ENCODE measurements around the gene EMID1.
"Not testable (repeated sequence)": the region's sequence is repeated elsewhere in the genome, so short reads cannot be mapped to it uniquely, and the experiment has no call there.

EMID1 gene

DNA sequence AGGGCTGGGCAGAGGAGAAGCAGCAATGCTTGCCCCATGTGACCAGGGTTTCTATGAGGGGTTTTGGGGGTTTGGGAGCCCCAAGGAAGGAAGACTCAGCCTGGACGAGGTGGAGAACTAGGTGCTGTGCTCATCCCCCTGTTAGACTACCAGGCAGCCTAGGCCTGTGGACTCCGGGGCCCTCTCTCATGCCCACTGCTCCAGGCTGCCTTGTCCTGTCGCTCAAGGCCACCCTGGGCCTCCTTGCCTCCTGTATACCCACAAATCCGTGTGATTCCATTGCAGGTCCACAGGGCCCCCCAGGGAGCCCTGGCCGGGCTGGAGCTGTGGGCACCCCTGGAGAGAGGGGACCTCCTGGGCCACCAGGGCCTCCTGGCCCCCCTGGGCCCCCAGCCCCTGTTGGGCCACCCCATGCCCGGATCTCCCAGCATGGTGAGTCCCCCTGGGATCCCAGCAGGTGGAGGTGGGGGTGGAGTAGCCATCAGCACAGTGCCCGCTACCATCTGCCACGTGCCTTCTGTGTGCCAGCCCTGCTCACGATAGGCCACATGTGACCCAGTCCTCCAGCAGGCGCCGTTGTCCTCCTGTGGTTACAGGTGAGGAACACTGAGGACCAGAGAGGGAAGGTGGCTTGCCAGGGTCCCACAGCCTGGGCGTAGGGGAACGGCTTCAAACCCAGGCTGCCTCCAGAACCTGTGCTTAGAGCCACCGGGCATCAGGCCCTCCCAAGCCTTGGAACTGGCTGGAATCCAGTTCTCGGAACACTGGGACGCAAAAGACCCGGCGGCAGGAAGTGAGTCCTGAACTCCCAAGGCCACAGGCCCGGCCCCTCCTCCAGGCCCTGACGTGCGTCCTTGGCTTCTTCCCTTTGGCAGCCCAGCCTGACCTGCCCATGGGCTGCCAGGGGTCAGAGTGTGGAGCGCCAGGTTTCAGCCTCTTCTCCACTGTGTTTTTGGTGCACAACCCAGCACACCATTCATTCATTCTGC lies 26.6 kb downstream of the EMID1 start:
- DNase-seq = no peak

- DNase-seq = no peak
Observed at GRCh38 chr22:29233277-29233877, 27.7 kb downstream of the EMID1 start.

DNA sequence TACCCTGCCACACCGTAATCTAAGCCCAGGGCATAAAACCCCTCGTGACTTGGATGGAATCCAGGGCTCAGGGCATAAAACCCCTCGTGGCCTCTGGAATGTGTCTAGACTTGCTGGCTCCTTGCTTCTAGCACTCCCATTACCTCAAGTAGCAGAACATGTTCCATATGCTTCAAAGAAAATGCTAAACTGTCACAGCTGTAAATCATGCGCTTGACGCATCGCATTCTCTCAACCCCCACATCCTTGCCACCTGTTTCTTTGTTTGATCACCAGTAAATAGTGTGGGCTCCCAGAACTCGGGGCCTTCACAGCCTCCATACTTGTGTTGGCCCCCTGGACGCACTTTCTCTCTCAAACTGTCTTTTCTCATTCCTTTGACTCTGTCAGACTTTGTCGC lies 34.8 kb downstream of the EMID1 start:
- not testable (repeated sequence) for DNase-seq

- DNase-seq = no peak
Observed at GRCh38 chr22:29243874-29244446, 38.3 kb downstream of the EMID1 start.

GRCh38 chr22:29244785-29245625 lies 39.3 kb downstream of the EMID1 start:
- DNase-seq = no peak

- peak; percentile 41 for DNase-seq
Observed at GRCh38 chr22:29245626-29246385, 40.1 kb downstream of the EMID1 start.

DNA sequence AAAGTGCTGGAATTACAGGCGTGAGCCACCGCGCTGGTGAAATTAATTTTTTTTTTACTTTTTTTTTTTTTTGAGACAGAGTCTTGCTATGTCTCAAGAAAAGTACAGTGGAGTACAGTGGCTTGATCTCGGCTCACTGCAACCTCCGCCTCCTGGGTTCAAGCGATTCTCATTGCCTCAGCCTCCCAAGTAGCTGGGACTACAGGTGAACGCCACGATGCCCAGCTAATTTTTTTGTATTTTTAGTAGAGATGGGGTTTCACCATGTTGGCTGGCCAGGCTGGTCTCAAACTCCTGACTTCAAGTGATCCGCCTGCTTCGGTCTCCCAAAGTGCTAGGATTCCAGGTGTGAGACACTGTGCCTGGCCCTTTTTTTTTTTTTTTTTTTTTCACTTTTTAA lies 42.2 kb downstream of the EMID1 start:
- not testable (repeated sequence) for DNase-seq

DNA sequence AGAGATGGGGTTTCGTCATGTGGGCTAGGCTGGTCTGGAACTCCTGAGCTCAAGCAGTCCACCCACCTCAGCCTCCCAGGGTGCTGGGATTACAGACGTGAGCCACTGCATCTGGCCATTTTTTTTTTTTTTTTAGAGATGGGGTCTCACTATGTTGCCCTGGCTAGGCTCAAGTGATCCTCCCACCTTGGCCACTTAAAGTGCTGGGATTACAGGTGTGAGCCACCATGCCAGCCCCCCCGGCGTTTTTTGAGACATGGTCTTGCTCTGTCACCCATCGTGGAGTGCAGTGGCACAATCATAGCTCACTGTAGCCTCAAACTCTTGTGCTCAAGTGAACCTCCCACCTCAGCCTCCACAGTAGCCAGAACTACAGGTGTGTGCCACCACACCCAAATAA lies 45.6 kb downstream of the EMID1 start:
- DNase-seq = no peak

DNA sequence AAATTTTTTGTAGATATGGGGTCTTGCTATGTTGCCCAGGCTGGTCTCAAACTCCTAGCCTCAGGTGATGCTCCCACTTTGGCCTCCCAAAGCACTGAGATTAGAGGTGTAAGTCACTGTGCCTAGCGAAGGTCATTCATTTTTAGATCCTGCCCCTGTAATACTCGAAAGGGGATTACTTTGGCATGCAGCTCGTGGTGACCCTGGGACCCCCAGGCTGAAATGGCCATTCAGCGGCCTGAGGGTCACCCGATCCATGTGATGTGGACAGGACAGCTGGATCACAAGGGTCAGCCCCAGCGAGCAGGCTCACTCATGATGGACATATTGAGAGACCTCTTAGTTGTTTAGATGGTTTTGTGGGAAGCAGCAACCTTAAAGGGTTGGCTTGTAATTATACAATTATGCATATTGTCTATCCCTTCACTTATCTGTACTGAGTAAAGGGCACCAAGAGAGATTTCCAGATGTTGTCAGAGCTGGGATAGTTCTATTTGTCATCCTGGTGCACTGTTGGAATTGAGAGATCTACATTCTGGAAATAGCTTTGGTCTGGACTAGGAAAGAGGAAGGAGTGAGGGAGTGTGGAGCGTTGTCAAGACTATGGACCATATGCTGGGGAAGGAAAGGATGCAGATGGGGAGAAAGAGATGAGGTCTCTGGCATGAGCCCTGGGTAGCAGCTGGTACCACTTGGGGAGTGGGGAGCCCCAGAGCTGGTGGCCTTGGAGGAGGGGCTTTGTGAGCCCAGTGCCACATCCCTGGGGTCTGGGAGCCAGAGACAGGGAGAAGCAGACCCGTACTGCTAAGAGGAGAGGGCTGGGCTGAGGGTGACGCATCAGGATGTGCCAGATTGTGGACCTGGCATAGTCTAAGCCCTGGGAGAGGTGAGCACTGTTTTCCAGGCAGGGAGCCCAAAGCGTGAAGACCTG lies 46.5 kb downstream of the EMID1 start:
- DNase-seq = no peak

DNA sequence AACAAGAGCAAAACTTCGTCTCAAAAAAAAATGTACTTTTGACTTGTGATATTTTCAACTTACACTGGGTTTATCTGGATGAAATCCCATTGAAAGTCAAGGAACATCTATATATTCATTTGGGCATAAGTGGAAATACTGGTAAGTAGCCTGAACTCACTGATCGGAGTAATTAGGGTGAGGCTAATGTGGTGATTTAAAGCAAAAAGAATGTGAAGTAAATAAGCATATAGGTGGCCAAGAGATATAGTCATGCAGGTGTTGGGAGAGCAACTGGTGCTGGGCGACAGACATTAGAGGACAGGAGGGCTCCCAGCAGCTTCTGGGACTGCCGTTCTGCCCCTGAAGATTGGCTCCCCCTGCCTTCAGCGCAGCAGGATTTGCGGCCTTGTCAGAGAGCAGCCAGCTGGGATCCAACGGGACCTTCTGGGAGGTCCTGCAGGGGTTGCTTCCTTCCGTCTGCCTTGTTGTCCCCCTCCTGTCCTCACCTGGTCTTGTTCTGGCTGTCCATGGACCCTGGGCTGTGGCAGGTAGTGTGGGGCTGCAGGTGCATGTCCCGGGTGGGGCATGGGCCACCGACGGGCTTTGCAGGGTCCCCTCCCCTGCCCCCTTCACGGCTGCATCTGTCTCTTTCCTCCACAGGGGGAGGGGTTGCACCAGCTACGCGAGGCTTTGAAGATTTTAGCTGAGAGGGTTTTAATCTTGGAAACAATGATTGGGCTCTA lies 48.0 kb downstream of the EMID1 start:
- DNase-seq = no peak

GRCh38 chr22:29254286-29254660 lies 48.6 kb downstream of the EMID1 start:
- no peak for DNase-seq

GRCh38 chr22:29255064-29255621 lies 49.4 kb downstream of the EMID1 start:
- no peak for DNase-seq

DNA sequence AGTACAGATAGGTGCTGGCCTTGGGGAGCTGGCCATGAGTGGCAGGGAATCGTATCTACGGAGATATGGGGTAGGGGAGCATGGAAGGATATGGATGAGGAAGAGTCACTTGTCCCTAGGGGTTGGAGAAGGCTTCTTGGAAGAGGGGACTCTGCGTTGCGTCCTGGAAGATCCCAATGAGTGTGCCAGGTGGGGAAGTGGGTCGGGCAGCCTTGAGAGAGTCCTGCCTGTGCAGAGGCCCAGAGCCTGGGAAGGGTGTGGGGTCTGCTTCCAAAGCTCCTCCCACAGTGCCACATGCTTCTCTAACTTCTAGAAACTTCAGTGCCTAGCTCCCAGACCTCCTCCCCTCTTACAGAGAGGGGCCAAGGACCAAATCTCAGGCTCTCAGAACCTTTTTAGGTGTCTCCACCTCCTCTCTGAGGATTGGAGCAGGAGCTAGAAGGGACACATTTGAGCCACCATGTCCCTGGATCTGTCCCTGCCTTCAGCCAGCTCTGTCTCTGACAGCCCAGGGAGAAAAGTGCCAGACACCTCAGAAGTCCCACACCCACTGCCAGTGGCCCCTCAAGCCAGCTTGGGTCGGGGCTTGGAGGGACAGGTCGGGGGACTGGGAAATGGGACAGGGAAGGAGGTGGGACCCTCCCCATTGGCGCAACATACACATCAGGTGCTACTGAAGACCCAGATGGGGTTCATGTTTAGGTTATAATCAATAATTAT lies 51.1 kb downstream of the EMID1 start:
- no peak for DNase-seq

DNA sequence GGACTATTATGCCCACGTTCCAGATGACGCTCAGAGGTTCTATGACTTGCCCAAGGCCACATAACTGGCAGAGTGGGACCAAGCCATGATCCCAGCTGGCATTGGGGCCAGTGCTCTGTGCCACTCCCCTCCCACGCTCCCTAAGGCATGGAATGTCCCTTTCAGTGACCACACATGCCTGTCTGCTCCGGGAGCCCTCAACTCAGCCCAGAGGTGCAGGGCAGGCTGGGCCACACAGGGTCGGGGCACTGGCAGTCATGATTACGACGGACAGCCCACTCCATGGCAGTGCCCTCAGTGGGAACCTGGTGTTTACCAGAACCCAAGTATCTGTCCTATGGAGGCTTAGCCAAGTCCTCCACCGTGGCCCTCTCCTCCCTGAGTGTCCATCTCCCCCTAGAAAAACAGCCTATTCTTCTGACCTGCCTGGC lies 52.1 kb downstream of the EMID1 start:
- no peak for DNase-seq

DNA sequence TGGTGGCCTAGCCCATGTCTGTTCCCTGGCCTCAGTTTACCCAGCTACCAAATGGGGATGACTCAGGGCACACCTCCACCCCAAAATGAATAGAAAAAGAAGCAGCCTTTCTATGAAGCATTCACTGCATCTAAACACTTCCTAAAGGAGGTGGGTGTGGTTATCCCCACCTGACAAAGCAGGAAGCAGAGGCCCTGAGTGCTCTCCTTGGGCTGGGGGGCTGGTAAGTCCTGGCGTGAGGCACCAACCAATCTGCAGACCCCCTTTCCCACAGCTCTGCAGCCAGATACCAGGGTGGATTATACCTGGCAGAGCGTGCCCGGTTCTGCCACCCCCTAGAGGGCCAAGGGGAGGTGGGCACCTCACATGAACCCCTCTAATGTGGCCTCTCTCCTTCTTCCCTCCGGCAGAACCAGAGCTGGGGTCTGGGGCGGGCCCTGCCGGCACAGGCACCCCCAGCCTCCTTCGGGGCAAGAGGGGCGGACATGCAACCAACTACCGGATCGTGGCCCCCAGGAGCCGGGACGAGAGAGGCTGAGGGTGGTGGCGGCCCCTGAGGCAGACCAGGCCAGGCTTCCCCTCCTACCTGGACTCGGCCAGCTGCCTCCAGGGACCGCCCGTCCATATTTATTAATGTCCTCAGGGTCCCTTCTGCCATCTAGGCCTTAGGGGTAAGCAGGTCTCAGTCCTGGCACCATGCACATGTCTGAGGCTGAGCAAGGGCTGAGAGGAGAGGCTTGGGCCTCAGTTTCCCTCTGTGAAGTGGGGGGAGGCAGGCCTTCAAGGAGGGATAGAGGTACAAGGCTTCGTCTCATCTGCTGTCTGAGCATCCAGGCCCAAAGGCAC lies 52.9 kb downstream of the EMID1 start:
- DNase-seq = no peak

DNA sequence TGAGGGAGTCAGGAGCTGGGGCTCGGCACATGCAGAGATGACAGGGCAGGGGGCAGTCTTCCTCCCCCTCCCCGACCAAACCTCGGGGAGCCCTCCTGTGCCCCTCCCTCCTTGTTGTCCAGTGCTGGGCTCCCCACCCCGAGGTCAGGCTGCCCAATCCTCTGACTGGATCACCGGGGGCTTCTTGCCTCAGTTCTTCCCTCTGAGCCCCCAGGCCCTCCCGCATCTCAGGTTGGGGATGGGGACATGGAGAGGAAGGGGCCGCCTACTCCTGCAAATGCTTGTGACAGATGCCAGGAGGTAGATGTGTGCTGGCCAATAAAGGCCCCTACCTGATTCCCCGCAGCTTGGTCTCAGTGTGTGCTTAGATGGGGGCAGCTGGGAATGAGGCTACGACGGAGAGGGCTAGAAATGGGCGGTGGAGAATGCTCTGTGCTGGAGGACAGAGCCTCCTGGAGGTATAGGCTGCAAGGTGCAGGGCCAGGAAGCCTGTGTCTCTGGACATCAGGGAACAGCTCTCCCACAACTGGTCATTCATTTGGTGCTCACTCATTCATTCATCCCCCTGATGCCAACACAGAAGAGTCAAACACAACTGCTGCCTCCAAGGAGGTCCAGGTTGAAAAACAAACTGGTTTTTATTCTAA lies 53.7 kb downstream of the EMID1 start:
- DNase-seq = no peak

- DNase-seq = no peak
Observed at GRCh38 chr22:29260031-29260560, 54.4 kb downstream of the EMID1 start.
